A673 (cell line): Measurements from ENCODE around the gene ANXA10. TPM values are rescaled to one million over a fixed set of nuclear protein-coding genes. Genes with fewer than 3 reads are reported as not detected.
"Not testable (repeated sequence)": the region's sequence is repeated elsewhere in the genome, so short reads cannot be mapped to it uniquely, and the experiment has no call there.

ENCODE experiments used
- BruUV-seq: library from RNA; stranded (reverse); fragments of 400-500 nt; replicated peaks from 2 replicates; lab custom pipeline; 2021; lab: Mats Ljungman, UMichigan
- CTCF ChIA-PET: fragments of 300-600 bp; sonication (Branson Sonifier 250); formaldehyde crosslinking; loops from one replicate; lab custom pipeline; 2022; ENCODE audit warnings: antibody characterized with exemption; lab: Charles Lee
- POLR2A ChIA-PET: fragments of 300-600 bp; sonication (Branson Sonifier 250); formaldehyde crosslinking; loops from one replicate; lab custom pipeline; 2022; ENCODE audit warnings: antibody characterized with exemption; ENCODE audit not compliant: low non-redundant PET; lab: Charles Lee
- DNase-seq: peaks from one replicate; pipeline ENCODE4 v3.0.0-alpha.2; 2015; ENCODE audit warnings: low spot score
- H3K27ac ChIP-seq: fragments of 200-600 bp; sonication (generic); 2 replicates; pipeline ENCODE4 v1.5.1; 2016; ENCODE audit warnings: mixed run types, low read depth, mild to moderate bottlenecking, mixed read lengths, antibody characterized with exemption, low read length; ENCODE audit not compliant: poor library complexity, severe bottlenecking
- H3K27me3 ChIP-seq: fragments of 200-600 bp; sonication (generic); replicated peaks from 2 replicates; pipeline ENCODE4 v1.6.1; 2017; ENCODE audit warnings: mixed run types, low read depth, mild to moderate bottlenecking, mixed read lengths, antibody characterized with exemption, low read length; ENCODE audit not compliant: insufficient read depth, poor library complexity
- H3K36me3 ChIP-seq: fragments of 200-600 bp; sonication (generic); 2 replicates; pipeline ENCODE4 v1.6.1; 2016; ENCODE audit warnings: mixed run types, mild to moderate bottlenecking, mixed read lengths, antibody characterized with exemption, low read length; ENCODE audit not compliant: insufficient read depth, poor library complexity, severe bottlenecking
- H3K4me1 ChIP-seq: fragments of 200-600 bp; sonication (generic); 2 replicates; pipeline ENCODE4 v1.6.1; 2017; ENCODE audit warnings: mixed run types, mild to moderate bottlenecking, mixed read lengths, antibody characterized with exemption, low read length; ENCODE audit not compliant: insufficient read depth, poor library complexity, severe bottlenecking
- H3K4me3 ChIP-seq: fragments of 200-600 bp; sonication (generic); 2 replicates; pipeline ENCODE4 v1.5.1; 2016; ENCODE audit warnings: low read depth, mixed run types, mild to moderate bottlenecking, mixed read lengths, low read length; ENCODE audit not compliant: poor library complexity, severe bottlenecking
- H3K9me3 ChIP-seq: fragments of 200-600 bp; sonication (generic); 2 replicates; pipeline ENCODE4 v1.6.1; 2016; ENCODE audit warnings: mixed run types, low read depth, mild to moderate bottlenecking, mixed read lengths, antibody characterized with exemption, low read length; ENCODE audit not compliant: poor library complexity, severe bottlenecking
- EZH2 ChIP-seq: fragments of 200-600 bp; sonication (generic); IDR thresholded peaks from 2 replicates; pipeline ENCODE4 v1.6.1; 2017; ENCODE audit warnings: borderline replicate concordance, low read depth, mild to moderate bottlenecking, mixed read lengths, antibody characterized with exemption, low read length; ENCODE audit not compliant: poor library complexity, severe bottlenecking
- intact Hi-C: fragments of 100-400 bp; cut with micrococcal nuclease; formaldehyde crosslinking; loops from one replicate; pipeline ENCODE4 v1.10.0; 2022; ENCODE audit not compliant: unreplicated experiment
- total RNA-seq: library from RNA; stranded (reverse); gene quantifications from 2 replicates; pipeline ENCODE4 v1.2.3, GENCODE V29; 2021
- TF ChIP-seq, protein P1 (sequence below): fragments of 300-800, 200-600 bp; sonication (generic); conservative IDR thresholded peaks from 2 replicates; pipeline ENCODE4 v1.5.1; 2017; ENCODE audit warnings: low read depth, mild to moderate bottlenecking, antibody characterized with exemption, low read length, moderate library complexity, mixed read lengths

Gene ANXA10
- total RNA-seq, 1 experiment from 2014 or later: not detected

DNA sequence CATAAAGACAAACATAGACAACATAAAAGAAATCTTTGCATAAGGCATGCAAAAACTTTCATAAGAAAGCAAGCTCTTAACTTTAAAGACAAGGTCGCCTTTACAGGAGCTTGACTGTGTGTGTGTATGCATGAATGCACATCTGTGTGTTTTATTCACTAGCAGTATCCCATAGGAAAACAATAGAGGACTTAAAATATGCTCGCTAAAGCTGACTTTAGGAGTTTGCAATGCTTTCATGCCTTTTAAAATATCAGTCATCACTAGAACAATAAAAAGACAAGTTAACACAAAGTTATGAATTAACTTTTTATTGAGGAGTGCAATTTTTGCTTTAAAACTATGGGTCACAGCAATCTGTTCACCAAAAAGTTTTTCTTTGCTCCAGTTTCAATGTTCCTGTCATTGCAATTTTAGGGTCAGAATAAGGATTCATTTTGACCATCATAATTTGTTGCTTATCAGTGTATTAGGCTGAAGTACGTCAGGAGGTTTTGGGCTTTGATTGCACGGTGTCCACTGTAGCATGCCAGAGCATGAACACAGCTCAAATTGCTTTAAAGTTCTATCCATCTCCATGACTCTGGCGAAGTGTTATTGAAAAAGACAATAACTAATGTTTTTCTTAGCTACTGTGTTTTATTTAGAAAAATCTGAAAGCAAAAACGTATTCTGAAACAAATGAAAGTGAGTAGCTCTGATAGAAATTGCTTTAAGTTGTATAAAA is 36.9 kb downstream of the ANXA10 start:
- no peak for TF ChIP-seq EZH2
- TF ChIP-seq, protein P1, sequence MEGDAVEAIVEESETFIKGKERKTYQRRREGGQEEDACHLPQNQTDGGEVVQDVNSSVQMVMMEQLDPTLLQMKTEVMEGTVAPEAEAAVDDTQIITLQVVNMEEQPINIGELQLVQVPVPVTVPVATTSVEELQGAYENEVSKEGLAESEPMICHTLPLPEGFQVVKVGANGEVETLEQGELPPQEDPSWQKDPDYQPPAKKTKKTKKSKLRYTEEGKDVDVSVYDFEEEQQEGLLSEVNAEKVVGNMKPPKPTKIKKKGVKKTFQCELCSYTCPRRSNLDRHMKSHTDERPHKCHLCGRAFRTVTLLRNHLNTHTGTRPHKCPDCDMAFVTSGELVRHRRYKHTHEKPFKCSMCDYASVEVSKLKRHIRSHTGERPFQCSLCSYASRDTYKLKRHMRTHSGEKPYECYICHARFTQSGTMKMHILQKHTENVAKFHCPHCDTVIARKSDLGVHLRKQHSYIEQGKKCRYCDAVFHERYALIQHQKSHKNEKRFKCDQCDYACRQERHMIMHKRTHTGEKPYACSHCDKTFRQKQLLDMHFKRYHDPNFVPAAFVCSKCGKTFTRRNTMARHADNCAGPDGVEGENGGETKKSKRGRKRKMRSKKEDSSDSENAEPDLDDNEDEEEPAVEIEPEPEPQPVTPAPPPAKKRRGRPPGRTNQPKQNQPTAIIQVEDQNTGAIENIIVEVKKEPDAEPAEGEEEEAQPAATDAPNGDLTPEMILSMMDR: no peak
- BruUV-seq: no TSS peak
- intact Hi-C loops: no loop called here
- POLR2A ChIA-PET: no interaction called here
- H3K27ac ChIP-seq: no peak overlapping the region
- no peak overlapping the region for H3K4me3 ChIP-seq
- CTCF ChIA-PET: no interaction called here
- no peaks in the 10 kb centered on the region for H3K27me3 ChIP-seq
- H3K36me3 ChIP-seq: no peaks in the 10 kb centered on the region
- no peaks in the 10 kb centered on the region for H3K9me3 ChIP-seq
- DNase-seq: no peak
- no peaks in the 10 kb centered on the region for H3K4me1 ChIP-seq

DNA sequence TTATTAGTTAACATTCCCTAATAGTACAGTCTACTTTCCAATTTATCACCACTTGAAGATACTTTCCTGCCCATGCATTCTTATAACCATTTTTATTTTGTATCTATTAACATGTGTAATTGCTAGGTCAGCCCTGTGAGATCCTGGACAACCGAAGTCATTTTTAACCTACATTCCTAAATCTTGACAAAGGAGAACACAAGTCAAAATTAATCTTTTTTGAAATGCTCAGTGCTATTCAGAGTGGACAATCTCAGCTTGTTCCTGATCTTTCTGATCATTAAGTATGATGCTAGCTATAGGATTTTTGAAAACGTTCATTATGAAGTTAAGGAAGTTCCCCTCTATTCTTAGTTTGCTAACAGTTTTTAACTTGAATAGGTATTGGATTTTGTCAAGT is 37.5 kb downstream of the ANXA10 start:
- CTCF ChIA-PET: no interaction called here
- no peak for DNase-seq
- Histone ChIP-seq H3K4me1 (no peaks in the 10 kb centered on the region), H3K9me3 (no peaks in the 10 kb centered on the region), H3K4me3 (no peak overlapping the region), H3K27ac (no peak overlapping the region), H3K27me3 (no peaks in the 10 kb centered on the region), H3K36me3 (no peaks in the 10 kb centered on the region)
- intact Hi-C loops: no loop called here
- no peak for TF ChIP-seq EZH2
- BruUV-seq: no TSS peak
- POLR2A ChIA-PET: no interaction called here

DNA sequence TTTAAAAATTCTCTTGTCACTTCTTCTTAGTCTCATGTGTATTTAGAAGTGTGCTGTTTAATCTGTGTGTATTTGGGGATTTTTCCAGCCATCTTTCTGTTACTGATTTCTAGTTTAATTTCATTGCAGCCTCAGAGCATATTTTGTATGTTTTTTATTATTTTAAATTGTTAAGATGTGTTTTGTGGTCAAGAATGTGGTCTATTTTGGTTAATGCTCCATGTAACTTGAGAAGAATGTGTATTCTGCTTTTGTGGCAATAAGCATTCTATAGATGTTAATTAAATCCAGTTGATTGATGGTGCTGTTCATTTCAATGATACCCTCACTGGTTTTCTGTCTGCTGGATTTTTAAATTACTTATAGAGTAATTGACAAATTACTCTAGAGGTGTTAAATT is 38.9 kb downstream of the ANXA10 start:
- no peak for TF ChIP-seq EZH2
- TF ChIP-seq, protein P1: no peak
- Histone ChIP-seq H3K27ac (no peak overlapping the region), H3K4me3 (no peak overlapping the region), H3K9me3 (no peaks in the 10 kb centered on the region), H3K4me1 (no peaks in the 10 kb centered on the region), H3K27me3 (no peaks in the 10 kb centered on the region), H3K36me3 (no peaks in the 10 kb centered on the region)
- DNase-seq: no peak
- no TSS peak for BruUV-seq
- intact Hi-C loops: no loop called here
- CTCF ChIA-PET: no interaction called here
- POLR2A ChIA-PET: no interaction called here

DNA sequence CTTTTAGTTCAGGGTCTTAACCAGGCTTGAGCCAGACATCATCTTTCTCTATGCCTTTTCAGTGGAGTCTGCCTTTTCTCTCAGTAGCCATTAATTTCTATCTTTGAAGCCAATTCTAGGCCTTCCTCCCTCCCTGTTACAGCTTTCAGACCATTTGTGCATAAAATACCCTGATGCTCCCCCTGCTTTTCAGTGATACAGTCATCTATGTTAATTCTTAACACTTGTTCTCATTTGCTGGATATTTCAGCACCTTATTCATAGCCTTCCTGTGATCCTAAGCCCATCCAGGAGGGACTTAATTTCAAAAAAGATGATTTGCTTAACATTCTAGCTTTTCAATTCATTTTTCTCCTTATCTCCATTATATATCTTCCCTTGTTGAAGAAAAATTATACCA is 42.3 kb downstream of the ANXA10 start:
- H3K36me3 ChIP-seq: no peaks in the 10 kb centered on the region
- intact Hi-C loops: no loop called here
- no peaks in the 10 kb centered on the region for H3K27me3 ChIP-seq
- ChIA-PET POLR2A (no interaction called here), CTCF (no interaction called here)
- no TSS peak for BruUV-seq
- DNase-seq: no peak
- no peak overlapping the region for H3K27ac ChIP-seq
- no peak for TF ChIP-seq EZH2
- TF ChIP-seq, protein P1: no peak
- H3K4me3 ChIP-seq: no peak overlapping the region
- no peaks in the 10 kb centered on the region for H3K4me1 ChIP-seq
- H3K9me3 ChIP-seq: no peaks in the 10 kb centered on the region

DNA sequence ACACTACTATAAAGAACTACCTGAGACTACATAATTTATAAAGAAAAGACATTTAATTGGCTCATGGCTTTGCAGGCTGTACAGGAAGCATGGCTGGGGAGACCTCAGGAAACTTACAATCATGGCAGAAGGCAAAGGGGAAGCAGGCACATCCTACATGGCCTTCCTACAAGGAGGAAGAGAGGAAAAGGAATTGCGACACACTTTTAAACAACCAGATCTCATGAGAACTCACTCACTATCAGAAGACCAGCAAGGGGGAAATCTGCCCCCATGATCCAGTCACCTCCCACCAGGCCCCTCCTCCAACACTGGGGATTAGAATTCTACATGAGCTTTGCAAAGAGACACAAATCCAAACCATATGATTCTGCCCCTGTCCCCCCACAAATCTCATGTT is 43.5 kb downstream of the ANXA10 start:
- H3K36me3 ChIP-seq, BruUV-seq, H3K4me1 ChIP-seq, intact Hi-C loops, DNase-seq, H3K9me3 ChIP-seq, CTCF ChIA-PET, H3K4me3 ChIP-seq, H3K27me3 ChIP-seq, POLR2A ChIA-PET, H3K27ac ChIP-seq: not testable (repeated sequence)
